Stimulated activated CD8-positive, alpha-beta memory T cell treated with anti-CD3 and anti-CD28 coated beads, Interleukin-2, amount 100 ng/mL, for 48 hours (primary cell): Measurements from ENCODE around the gene DOCK8.

Experiments
- DNase-seq, 2 donors: peaks; one replicate each; pipeline ENCODE4 v3.0.0-alpha.2; 2020; ENCODE audit warnings: low read depth in 2 of 2

The DOCK8 gene

DNA sequence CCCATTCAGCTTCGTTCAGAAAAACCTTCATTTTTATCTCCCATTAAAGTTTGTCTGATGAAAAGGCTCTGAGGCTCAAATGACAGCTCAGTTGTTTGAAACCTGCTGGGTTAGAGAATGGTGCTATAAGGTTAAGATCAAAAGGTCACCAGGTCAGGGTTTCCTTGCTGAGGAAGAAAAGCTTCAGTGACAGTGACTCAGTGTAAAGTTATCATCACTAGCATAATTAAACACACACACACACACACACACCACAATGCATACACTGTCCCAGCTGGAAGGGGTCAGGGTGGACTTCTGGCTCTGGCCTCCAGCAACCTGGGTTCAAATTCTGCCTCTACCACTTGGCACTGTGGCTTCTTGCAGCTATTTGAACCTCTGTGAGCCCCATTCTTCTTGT lies 281.1 kb downstream of the DOCK8 start:
- no peak for DNase-seq

GRCh38 chr9:503326-503725 lies 288.7 kb downstream of the DOCK8 start:
- DNase-seq: no peak

DNA sequence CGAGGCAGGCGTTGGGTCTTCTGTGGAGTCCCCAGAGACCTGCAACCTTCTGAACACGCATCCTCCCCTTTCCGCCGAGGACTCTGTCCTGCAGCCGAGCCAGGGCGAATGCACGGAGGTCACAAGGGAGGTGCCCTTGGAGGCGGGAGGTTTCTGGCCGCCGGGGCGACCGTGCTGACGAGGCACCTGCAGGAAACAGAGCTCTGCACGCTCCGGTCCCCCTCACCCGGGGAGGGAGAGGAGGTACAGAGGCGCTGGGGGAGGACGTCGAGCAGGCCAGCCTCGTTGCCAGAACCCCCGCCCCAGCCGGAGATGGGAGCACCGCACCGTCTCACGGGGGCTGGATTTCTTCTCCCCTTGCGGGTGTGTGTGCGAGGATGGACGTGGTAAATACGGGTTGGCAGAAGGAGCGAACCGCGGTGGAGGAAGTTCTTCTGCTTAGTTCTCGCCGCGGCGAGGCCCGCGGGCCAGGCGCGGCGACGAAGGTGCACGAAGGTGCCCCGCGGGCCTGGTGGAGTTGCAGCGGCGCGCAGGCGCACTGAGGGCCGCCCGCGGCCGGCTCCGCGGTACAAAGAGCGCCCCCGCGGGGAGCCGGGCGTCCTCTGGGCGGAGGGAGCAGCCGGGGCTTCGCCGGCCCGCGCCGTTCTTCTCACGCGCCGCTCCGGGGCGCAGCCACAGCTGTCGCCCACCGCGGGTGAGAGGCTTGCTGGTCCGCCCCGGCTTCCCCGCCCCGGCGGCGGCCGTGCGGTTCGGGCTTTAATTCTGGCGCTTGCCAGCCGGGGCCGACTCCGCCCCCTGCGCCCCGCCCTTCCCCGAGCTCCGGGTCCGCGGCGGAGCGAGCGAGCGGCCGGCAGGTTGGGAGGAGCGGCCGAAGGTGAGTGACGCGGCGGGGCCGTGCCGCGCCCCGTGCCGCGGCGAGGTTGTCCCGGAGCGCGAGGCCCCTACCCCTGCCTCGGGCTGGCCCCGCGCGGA lies 289.5 kb downstream of the DOCK8 start, which contains the start of gene KANK1:
TSS of gene KANK1 (plus strand) at position 815 of the 972 bp plus-strand sequence.
- DNase-seq: peak; percentile 60

DNA sequence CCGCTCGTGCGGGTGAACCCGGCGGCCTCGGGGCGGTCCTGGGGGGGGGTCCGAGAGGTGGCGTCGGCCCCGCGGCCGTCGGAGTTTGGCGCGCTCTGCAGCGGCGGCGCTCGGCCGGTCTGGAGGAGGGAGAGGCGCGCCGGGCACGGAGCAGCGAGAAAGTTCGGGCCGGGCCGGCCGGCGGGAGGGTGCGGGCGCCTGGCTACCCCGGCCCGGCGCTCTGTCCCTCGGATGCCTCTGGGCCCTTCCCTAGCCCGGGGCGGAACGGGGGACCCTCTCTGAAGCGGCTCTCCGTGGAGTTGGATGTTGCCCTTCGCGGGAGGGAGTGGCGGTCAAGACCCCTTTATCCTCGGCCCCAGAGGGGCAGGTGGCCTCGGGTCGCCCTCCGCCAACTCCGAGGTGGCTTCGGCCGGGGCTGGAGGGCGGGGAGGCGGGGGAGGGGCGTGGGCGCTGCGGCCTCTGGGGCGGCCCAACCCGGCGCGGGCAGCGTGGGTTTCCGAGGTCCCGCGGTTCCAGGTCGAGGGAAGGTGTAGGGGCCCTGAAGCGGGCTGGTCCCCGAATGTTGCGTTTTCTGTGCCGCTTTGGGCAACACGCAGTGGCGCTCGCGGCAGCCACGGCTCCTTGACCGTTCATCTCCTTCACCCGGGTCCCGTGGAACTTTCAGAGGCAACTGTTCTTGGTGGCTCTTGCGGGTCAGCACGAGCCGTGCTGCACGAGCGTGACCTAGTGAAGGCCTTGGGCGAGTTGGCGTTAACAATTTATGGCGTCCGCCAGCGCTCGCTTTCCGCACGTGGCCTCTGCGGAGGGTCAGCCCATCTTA lies 290.5 kb downstream of the DOCK8 start:
- DNase-seq: no peak

DNA sequence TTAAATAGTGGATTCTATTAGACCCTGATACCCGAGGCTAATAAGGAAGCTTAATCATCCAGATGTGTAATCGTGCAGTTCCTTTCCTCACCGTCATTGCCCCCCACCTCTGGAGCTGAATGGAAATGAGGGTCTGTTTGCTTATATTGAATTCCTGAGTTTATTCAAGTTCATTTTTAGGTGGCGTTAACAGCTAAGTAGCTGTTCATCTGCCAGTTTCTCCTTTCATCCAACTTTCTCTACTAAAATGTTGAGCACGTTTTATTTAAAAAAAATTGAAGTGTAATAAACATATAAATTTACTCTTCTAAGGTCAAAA lies 291.0 kb downstream of the DOCK8 start:
- DNase-seq: no peak

DNA sequence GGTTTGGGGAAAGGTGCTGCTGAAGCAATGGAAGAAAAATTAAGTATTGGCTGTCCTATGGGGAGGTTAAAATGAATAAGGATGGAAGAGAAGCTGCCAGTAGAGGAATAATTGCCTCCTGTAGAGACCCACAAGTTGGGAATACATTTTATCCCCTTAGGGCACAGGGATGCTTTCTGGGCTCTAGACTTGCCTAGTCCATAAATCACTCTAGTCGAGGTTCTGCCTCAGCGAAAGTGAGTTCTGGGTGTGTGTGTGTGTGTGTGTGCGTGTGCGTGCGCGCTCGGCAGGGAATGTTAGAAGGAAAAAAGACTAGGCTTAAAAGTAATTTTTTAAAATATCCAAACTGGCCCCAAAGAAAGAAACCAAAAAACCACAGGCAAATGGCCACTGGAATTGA lies 291.6 kb downstream of the DOCK8 start:
- no peak for DNase-seq

DNA sequence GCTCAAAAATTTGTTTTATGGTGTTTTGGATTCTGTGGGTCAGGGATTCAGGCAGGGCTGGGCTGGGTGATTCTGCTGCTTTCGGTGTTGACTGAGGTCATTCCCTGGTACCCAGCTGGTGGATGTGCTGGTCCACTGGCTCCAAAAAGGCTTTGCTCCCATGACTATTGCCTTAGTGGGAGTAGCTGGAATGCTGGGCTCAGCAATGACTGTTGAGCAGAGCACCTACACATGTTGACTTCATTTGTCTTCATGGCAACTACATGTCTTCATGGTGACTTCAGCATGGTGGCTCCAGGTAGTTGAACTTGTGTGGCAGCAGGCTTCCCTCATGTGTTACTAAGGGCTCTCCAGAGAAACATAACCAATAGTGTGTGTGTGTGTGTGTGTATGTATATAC lies 297.2 kb downstream of the DOCK8 start:
- no peak for DNase-seq

DNA sequence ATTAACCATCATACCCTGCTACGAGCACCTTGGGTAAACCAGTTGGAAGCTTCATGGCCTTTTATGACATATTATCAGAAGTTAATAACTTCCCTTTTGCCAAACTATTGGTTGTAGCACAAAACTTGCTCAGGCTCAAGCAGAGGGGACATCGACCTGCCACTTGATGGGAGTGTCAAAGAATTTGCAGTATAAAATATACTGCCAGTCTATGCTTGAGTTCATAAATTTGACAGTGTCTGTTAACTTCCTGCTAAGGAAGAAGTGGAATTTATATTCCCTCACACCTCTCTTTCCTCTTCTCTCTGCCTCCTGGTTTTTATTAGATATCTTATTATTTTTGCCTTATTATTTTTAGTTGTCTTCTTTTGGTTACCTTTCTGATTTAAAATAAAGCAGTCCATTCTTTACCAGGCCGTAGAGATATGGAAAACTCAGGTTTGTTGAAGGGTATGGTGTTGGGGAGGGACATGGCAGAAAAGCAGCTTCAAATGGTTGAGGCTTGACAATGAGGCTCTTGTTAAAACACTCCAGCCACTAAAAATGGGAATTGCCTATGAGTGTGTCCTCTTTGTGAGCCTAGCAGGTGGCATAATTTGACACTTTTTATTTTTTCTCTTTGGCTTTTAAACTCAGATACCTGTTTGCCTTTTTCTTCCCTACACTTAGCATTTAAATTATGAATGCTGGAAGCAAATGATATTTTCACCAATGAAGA lies 298.0 kb downstream of the DOCK8 start:
- no peak for DNase-seq
